ENCODE data around the gene TFAP2B.

TFAP2B gene

DNA sequence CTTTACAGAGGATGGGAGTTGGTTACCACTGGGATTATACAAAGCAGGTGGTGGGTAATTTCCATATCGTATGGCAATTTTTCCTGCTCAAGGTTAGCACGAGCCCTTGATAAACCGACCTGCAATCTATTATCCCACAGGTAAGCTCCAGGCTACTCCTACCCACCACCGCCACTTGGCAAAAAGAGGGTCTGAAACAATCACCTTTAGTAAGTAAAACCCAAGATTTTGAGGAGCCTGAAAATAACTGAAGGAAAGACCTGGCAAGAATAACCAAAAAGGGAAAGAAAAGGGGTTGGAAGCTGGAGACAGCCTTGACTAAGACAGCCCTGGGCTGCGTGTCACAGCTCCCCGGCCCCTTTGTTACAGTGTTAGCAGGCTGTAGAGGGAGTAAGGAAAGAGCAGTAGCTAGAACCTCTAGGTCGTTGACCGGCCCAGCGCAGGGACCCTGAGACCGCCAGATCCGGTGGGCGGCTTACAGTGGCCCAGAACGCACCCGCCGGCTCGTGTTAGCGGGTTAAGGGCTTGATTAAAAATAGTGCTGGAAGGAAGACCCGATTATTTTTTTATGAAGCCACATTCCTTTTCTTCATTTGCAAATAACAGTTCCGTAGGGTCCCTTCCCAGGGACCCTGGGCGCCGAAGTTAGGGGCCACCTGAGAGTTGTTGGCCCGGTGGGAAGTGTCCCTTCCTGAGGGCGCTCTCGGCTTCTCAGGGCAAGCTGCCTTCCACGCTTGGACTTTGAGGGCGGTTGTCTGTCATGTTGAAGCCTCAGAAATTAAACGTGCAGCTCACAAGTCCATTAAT lies 30.5 kb downstream of the TFAP2B start:
- DNase-seq (ENCODE audit: low spot score): no peak

DNA sequence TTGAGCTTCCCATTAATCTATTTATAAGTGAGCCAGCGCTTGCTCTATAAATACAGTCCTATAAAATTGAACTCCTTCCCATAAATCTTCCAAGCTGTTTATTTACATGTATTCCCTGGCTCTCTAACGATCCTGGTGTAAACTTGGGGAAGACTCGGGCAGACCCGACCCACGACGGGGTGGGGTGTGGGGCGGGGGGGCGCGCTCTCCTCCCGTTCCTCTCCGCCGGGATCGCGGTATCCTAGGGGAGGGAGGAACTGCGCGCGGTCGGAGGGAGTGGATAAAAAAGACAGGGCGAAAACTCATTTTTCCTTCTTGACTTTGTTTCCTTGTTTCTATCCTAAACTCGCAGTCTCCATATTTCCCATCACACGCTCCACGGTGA lies 31.1 kb downstream of the TFAP2B start:
- no peak for DNase-seq (ENCODE audit: low spot score)

DNA sequence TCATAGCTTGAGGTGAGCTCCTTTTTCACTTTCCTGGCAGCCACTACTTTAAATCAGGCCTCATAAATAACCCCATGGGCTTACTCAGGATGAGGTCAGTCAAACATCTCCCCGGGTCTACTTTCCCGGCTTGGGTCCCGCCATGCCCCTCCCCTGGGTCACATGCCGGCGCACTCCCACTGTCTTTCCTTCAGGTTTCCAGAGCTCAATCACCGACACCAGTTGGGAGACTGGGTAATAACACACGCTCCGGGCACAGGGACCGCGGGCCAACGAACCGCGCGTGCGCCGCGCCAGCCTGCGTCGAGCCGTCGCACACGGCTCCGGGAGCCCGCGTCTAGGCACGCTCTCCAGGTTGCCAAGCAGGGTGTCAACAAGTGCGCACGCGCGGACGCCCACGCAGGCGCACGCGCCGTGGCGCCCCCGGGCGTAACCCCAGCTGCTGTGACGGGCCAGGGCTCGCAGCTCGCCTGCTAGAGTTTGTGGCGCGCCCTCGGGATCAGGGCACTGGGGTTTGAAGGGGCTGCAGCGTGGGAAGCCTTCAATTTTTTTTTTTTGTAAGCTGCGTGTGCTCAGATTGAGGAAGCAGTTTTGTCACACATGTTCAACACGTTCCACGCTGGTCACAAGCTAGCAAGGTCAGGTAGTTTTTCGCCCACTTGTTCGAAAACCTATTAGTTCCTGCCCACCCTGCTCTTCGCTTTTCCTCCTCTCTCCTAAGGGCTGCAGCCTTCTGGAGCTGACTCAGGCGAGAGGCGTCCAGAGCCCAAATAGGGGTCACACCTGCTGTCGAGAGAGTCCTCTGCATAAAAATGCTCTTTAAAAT lies 31.8 kb downstream of the TFAP2B start:
- no peak for DNase-seq (ENCODE audit: low spot score)

DNA sequence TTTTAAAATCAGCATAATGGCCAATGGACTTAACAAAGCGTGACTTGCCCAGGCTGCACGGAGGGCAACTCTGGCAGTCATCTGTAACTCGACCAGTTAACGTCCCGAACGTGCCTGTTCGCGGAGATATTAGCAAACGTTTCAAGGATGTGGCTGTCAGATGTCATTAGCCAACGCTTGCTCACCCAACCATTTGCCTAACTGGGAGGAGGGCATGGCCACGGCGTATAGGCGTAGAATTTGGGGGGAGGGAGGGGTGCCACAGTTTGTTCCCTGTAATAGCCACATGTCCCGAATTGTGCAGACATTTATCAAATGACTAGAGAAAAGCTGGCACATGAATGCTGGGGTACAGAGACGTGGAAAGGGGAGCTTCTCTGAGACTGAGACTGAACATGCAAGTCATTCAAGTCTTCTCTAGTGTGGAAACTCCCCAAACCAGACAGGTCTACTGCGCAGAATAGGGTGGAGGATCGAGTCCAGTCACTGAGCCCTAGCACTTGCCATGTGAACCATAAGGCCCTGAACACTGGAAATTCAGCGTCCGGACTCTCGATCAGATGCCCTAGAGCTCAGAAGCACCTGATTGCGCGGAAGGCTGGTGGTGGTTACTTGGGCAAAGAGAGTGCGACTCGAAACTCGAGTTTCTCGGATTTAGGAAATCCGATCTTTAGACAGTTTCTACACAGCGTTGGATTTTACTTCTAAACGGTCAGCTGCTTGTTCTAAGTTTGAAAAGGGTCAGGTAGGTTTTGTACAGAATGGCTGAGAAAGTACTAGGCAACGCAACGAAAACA lies 32.6 kb downstream of the TFAP2B start:
- DNase-seq (ENCODE audit: low spot score): no peak

DNA sequence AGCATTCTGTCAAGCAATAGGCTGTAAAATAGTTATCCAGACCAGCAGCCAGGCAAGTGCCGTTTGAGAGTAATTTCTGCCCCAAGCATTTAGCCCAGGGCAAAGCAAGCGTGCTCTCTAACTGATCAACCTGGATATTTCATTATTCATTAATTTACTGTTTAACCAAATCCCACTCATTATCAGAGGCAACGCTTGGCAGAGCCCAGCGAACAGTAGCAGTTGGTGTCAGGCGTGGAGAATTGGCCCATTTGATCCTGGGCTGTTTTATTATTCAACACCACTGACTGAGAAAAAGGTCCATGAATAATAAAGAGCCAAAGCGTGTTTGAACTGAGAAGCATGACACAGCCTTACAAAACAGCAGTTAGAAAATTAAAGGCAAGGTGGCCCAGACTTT lies 35.3 kb downstream of the TFAP2B start:
- no peak for DNase-seq (ENCODE audit: low spot score)

DNA sequence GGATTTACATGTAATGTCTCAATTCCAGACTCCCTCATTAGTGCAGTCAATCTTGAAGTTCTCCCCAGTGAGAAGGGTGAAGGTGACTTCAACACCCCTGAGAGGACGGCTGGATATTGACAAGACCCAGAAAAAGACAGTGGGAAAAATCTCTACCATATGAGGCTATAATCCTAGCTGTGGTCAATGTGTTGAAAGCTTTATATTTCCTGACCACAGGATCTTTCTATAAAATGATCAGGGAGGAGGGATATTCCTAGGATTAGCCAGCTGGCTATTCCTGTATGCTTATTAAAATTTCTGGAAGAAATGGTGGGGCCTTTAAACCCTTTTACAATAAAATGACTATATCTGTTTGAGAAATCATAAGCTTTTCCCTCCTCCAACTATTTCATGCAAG lies 43.0 kb downstream of the TFAP2B start:
- no peak for DNase-seq (ENCODE audit: low spot score)

DNA sequence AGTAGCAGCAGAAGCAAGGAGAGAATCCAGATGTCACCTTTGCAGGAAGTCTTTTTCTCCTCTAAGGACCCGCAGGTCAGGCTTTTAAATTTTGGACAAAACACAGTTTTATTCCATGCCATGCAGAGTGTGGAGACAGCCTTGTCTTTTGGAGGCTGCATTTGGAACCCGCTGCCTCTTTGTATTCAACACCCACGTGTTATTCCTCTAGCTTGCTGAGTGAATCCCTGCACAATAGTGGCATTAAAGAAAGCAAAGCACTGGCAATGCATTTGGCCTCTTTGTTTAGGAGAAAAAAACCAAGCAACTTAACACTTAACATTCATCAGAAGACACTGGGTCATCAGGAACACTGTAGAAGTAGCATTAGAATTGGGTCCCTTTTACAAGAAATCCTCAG lies 43.5 kb downstream of the TFAP2B start:
- no peak for DNase-seq (ENCODE audit: low spot score)

DNA sequence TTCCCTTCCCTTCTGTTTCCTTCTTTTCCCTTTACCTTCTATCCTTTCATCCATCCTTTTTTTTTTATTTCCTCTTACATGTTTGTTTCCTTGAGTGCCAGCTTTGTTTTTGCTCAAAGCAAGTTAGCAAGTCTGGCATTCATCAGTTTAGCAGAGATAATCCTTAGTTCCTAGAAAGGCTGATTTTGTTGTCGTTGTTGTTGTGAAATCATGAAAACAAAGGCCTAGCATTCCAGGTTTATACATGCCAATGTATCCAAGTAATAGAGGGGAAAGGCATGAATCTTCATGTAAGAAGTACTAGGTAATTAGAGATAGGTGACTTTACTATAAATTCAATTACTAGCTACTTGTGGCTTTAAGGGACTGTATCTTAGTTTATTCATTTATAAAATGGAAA lies 45.9 kb downstream of the TFAP2B start:
- DNase-seq (ENCODE audit: low spot score): no peak

DNA sequence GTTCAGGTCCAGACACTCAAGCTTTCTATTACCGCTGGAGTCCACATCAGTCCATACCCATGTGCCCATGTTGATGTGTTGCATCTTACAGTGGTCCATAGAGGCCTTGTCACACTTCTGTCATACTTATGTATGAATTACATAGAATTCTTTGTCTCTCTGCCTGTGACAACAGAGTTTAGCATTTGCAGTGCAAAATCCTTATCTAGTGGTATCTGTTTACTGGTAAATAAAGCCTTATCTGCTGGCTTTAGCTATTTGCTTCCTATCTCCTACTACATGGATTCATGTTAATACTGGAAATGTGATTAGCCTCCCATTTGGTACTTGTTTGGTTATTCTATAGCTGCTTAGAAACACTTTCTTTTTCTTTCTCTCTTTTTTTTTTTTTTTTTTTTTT lies 49.8 kb downstream of the TFAP2B start:
- DNase-seq (ENCODE audit: low spot score): no peak

DNA sequence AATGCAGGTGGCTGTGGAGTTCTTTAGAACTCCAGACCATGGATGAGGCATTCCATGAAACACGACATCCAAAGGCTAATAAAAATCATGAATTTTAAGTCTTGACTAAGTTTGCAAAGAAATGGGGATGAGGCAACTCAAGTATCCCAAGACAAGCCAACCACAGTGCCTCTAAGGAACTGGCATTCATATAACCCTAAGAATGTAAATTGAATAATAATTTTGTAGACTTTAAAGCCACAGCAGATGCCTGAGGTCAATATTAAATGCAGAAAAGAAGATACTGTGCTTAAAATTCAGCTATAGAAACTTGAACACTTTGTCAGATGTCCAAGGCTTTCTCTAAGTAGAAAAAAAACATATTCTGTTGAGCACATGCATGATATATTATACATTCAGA lies 54.5 kb downstream of the TFAP2B start:
- no peak for DNase-seq (ENCODE audit: low spot score)

DNA sequence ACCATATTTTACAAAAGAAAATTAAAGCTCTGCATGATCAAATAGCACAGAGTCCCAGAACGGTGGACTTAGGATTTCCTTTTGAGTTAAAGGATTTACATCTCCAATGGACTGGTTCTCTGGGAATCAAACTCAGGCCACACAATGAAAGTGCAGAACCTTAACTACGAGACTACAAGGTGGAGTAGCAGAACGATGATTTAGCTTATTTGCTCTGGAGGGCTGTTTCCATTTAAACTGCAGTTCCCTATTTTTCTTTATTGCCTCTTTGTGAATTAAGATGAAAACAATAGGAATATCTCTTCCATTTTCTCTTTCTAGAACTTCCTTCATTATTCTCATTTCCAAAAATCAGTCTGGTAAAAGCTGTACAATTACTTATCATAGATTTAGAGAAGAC lies 65.7 kb downstream of the TFAP2B start:
- no peak for DNase-seq (ENCODE audit: low spot score)

DNA sequence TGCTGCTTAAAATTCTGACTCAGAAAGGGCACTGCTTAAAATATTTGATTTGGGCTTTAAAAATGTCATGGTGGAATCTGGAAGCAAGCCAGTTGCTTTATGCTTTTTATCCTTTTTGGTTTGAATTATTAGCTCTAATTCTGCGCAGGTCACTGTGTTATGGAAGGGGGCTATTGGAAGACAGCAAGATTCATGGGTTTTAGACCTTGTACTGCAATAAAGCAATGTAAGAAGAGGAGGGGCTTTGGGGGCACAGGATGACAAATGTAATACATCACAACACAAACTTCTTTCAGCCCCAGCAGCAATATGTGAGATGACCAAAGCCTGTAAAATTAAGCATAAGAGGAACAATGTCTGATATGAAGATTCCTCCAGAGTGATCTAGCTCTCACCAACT lies 68.4 kb downstream of the TFAP2B start:
- DNase-seq (ENCODE audit: low spot score): no peak

DNA sequence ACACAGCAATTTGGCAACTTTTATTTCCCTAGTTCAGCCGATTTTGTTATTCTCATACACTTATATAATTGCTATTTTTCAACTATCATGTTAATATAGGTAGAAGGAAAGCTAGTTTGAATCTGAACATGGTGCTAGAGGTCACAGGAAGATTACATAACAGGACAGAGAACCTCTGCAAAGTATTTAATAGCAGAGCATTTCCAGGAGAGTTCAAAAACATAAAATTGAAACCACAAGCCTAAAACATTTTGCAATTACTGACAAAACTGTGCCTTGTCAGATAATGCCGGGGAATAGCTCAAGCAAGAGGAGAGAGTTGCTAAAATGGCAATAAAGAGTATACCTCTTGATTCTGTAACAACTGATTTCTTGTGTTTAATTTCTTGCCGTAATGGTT lies 70.8 kb downstream of the TFAP2B start:
- no peak for DNase-seq (ENCODE audit: low spot score)

DNA sequence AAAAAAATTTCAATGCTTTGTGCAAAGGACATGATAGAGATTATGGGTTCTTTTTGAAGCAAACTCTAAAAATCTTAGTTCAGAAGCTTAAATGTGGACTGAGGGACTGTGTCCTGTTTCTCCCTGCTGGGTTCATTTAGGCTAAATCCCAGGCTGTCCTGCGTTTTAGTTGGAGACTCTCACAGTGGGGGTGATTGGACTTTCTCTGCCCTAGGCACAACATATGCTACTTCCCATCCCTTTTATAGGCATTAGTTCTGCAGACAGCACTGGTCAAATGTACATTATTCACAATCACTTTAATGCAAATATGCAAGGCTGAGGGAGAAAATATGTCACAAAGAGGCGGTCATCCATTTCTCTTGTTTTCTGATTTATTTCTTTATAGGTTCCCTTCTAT lies 71.3 kb downstream of the TFAP2B start:
- no peak for DNase-seq (ENCODE audit: low spot score)

DNA sequence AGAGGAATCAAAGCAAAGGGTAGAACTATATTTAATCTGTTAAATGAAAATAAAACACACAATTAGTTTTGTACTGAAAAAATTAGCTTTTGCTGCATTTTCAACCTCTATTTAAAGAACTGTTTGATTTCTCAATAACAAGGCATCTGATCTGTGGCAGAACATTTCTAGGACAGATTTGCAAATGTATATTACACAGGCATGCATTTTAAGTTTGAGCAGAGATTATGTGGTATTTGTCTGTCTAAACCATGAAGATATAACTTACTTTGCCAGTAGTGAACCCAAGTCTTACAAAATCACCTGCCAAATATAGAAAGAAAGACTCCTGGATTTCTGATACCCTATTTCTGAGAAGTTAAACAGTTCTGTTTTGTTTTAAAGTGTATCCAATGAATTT lies 71.9 kb downstream of the TFAP2B start:
- no peak for DNase-seq (ENCODE audit: low spot score)

DNA sequence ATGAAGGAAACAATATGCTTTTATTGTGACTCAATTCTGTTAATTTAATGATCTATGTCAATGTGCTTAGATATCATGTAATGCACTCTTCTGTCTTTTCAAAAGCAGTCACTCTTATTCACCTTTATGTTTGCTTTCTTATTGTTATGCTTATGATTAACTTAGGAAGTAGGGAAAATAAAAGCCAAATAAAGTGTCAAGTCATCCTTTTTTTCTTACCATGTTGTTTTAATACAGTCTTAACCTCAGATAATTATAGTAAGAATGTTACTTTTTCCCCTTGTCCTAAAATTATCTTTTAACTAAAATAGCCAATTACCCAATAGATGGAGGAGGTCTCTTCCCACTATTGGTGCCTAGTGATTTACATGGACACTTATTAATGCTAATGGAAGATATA lies 72.6 kb downstream of the TFAP2B start:
- DNase-seq (ENCODE audit: low spot score): no peak

Measured in LoVo (cell line).